HG03064 (cell line): Measurements from ENCODE around the gene WLS.
"Not testable (repeated sequence)": the region's sequence is repeated elsewhere in the genome, so short reads cannot be mapped to it uniquely, and the experiment has no call there.

ENCODE experiments used
- ATAC-seq: cut with Tn5 transposase; IDR thresholded peaks from one replicate; pipeline ENCODE4 v1.9.1; 2021; ENCODE audit warnings: low read depth; ENCODE audit not compliant: unreplicated experiment

WLS gene

GRCh38 chr1:68232289-68233148 is at the start of gene WLS:
Gene WLS (minus strand): TSS chr1:68232523. CDS start chr1:68232299, 224 bp downstream.
- ATAC-seq: no peak

- ATAC-seq: no peak
Measured at GRCh38 chr1:68280286-68280685, 48.0 kb upstream of the WLS start.

GRCh38 chr1:68279846-68280245 is 47.5 kb upstream of the WLS start:
- no peak for ATAC-seq

GRCh38 chr1:68278221-68278620 is 45.9 kb upstream of the WLS start:
- no peak for ATAC-seq

- no peak for ATAC-seq
Measured at GRCh38 chr1:68276448-68276847, 44.1 kb upstream of the WLS start.

- ATAC-seq: no peak
Measured at GRCh38 chr1:68273530-68273929, 41.2 kb upstream of the WLS start.

GRCh38 chr1:68271596-68271995 is 39.3 kb upstream of the WLS start:
- ATAC-seq: no peak

GRCh38 chr1:68270951-68271350 is 38.6 kb upstream of the WLS start:
- no peak for ATAC-seq

GRCh38 chr1:68269637-68270430 is 37.5 kb upstream of the WLS start:
- ATAC-seq: no peak

GRCh38 chr1:68268896-68269483 is 36.7 kb upstream of the WLS start:
- ATAC-seq: no peak

GRCh38 chr1:68256824-68257223 is 24.5 kb upstream of the WLS start:
- ATAC-seq: not testable (repeated sequence)

GRCh38 chr1:68255301-68255700 is 23.0 kb upstream of the WLS start:
- ATAC-seq: no peak

- no peak for ATAC-seq
Measured at GRCh38 chr1:68254667-68255226, 22.4 kb upstream of the WLS start.

GRCh38 chr1:68237040-68237439 is 4.7 kb upstream of the WLS start:
- no peak for ATAC-seq

- ATAC-seq: no peak
Measured at GRCh38 chr1:68234094-68234493, 1.8 kb upstream of the WLS start.

- ATAC-seq: no peak
Measured at GRCh38 chr1:68233202-68233601, 879 bp upstream of the WLS start.

GRCh38 chr1:68231627-68232288 is 565 bp downstream of the WLS start:
- ATAC-seq: no peak

- ATAC-seq: no peak
Measured at GRCh38 chr1:68230901-68231626, 1.3 kb downstream of the WLS start.

- ATAC-seq: no peak
Measured at GRCh38 chr1:68230484-68230802, 1.9 kb downstream of the WLS start.
